Adrenal gland (tissue), 5 donors: ENCODE results near the gene SEMA4C.

Source experiments
- POLR2A ChIP-seq, 2 donors: fragments of 450-650 bp; IDR thresholded peaks; one replicate each; pipeline ENCODE4 v1.6.1; 2017; ENCODE audit warnings: antibody characterized with exemption in 2 of 2, mild to moderate bottlenecking in 2 of 2, moderate library complexity in 1 of 2
- TF ChIP-seq, protein P1 (sequence below), 6 experiments: fragments of 450-650 bp in 4 of 6; fragments of 200-600 bp in 2 of 6; sonication (generic) in 1 of 6; IDR thresholded peaks; 1 replicate in 5 of 6; 2 replicates in 1 of 6; pipeline versions ENCODE4 v1.5.1 to v1.8.0; 2016 to 2021; ENCODE audit warnings: antibody characterized with exemption in 6 of 6, mild to moderate bottlenecking in 2 of 6, moderate library complexity in 1 of 6
- donor health status: DM: no; HTN: no; CAD: no.

GRCh38 chr2:96863575-96864342 lies 6.1 kb downstream of the SEMA4C start:
- TF ChIP-seq, protein P1, sequence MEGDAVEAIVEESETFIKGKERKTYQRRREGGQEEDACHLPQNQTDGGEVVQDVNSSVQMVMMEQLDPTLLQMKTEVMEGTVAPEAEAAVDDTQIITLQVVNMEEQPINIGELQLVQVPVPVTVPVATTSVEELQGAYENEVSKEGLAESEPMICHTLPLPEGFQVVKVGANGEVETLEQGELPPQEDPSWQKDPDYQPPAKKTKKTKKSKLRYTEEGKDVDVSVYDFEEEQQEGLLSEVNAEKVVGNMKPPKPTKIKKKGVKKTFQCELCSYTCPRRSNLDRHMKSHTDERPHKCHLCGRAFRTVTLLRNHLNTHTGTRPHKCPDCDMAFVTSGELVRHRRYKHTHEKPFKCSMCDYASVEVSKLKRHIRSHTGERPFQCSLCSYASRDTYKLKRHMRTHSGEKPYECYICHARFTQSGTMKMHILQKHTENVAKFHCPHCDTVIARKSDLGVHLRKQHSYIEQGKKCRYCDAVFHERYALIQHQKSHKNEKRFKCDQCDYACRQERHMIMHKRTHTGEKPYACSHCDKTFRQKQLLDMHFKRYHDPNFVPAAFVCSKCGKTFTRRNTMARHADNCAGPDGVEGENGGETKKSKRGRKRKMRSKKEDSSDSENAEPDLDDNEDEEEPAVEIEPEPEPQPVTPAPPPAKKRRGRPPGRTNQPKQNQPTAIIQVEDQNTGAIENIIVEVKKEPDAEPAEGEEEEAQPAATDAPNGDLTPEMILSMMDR (IDR thresholded peaks at IDR 0.05) = no peak
- no peak for TF ChIP-seq POLR2A (IDR thresholded peaks at IDR 0.05)
